Measurements from ENCODE around the gene VPS13C.

- TF ChIP-seq POLR2AphosphoS5 (IDR thresholded peaks at IDR 0.05; ENCODE audit: insufficient read depth, low read depth, low read length) (no peak), EZH2 (IDR thresholded peaks at IDR 0.05; ENCODE audit: borderline replicate concordance, low read depth, low read length, severe bottlenecking) (no peak), CTCF (IDR thresholded peaks at IDR 0.05; ENCODE audit: extremely low read depth in 1 of 2, insufficient read depth in 1 of 2, low read depth in 1 of 2, low read length in 2 of 2) (no peak), POLR2A (IDR thresholded peaks at IDR 0.05; ENCODE audit: low read depth, low read length) (no peak), FOS (IDR thresholded peaks at IDR 0.05; ENCODE audit: borderline replicate concordance, insufficient read depth, low read length) (no peak), MYC (IDR thresholded peaks at IDR 0.05; ENCODE audit: low read depth, low read length) (no peak)
Measured at GRCh38 chr15:61916104-61916503, 144.1 kb downstream of the VPS13C start.

All from endothelial cell of umbilical vein (primary cell).